SK-N-MC (cell line): ENCODE results near the gene KLHL7.

ENCODE experiments used
- EZH2 ChIP-seq: fragments of 200-600 bp; sonication (generic); IDR thresholded peaks from one replicate; pipeline ENCODE4 v1.6.1; 2017; ENCODE audit warnings: antibody characterized with exemption
- FOXP2 ChIP-seq: optimal IDR thresholded peaks from 2 replicates; pipeline ENCODE3; 2011; ENCODE audit warnings: mild to moderate bottlenecking, moderate library complexity; ENCODE audit not compliant: insufficient read depth; ENCODE audit errors: extremely low read length, control extremely low read depth

DNA sequence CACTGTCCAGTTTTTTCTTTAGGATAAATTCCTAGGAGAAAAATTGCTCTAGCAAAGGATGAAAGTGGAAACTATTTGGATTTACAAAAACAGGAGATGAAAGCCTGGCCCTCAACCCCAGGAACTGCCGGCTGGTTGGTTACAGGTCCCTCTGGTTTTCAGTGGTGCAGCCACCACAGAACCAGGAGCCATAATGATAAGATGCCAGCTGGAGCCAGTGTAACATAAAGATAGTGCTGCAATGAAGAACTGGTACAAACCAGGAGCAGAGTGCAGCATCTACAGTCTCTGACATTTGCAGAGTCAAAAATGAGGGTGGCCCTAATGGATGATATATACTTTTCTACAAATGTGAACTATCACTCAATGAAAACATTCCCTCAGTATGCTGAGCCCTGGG is 55.9 kb downstream of the KLHL7 start:
- TF ChIP-seq FOXP2 (no peak), EZH2 (no peak)
